Kidney epithelial cell (primary cell): ENCODE measurements around the gene IQSEC3. TPM values are rescaled to one million over a fixed set of nuclear protein-coding genes. Genes with fewer than 3 reads are reported as not detected.
"Not testable (repeated sequence)": the region's sequence is repeated elsewhere in the genome, so short reads cannot be mapped to it uniquely, and the experiment has no call there.

Experiments used
- DNase-seq: peaks from one replicate; pipeline ENCODE4 v3.0.0-alpha.2; 2010; ENCODE audit warnings: low read depth
- H3K27me3 ChIP-seq: 2 replicates; pipeline ENCODE4 v1.6.0; 2011; ENCODE audit warnings: low read length; ENCODE audit not compliant: control insufficient read depth, insufficient read depth
- H3K36me3 ChIP-seq: 2 replicates; pipeline ENCODE4 v1.5.1; 2011; ENCODE audit warnings: low read length; ENCODE audit not compliant: control insufficient read depth, insufficient read depth
- H3K4me3 ChIP-seq: 2 replicates; pipeline ENCODE4 v1.5.1; 2011; ENCODE audit warnings: low read depth, mild to moderate bottlenecking, control low read depth, low read length
- total RNA-seq: library from RNA; depleted of rRNA; stranded (reverse); fragments of >200 nt; gene quantifications from 2 replicates; pipeline ENCODE4 v1.2.3, GENCODE V29; 2015
- TF ChIP-seq, protein P1 (sequence below): IDR thresholded peaks from 2 replicates; pipeline ENCODE4 v1.5.1; 2011; ENCODE audit warnings: mild to moderate bottlenecking, moderate library complexity, low read length, control low read depth, inconsistent platforms; ENCODE audit not compliant: insufficient read depth, poor library complexity, severe bottlenecking

IQSEC3 gene
- total RNA-seq, 1 donor from 2014 or later: 1.0 TPM

DNA sequence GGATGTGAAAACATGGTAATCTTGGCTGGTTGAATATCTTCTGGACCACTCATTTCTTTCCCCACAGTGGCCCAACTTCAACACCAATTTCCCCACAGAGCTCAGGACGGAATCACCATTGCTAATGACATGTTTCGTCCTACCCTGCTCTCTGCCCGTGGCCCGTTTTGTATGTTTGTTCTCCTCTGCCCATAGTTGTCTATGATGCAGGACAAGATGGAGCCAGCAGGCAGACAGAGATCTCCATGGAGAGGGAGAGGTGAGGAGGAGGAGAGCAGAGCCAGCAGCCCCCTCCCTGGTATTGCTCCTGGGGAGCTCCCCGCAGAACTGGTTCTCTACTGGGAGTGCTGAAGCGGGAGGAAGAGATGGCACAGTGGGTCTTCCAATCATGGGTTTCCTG is 3.1 kb downstream of the IQSEC3 start:
- not testable (repeated sequence) for H3K36me3 ChIP-seq, H3K27me3 ChIP-seq, H3K4me3 ChIP-seq, DNase-seq

DNA sequence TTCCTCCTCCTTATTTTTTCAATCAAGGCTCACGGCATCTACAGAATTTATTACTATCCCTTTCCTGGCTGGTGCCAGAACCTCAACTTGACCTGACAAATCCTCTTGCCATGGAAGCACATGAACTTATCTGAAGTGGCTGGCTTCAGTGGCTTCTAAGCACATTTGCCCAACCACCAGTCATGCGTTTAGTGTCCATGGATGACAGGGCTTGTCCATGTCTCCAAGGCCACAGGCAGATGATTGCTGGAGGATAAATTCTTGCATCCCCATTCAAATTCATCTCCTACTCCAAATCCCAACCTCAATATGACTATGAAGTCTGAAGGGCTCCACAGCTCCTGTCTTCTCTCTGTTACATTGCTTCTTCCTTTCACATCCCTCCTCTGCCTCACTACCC is 4.0 kb downstream of the IQSEC3 start:
- H3K36me3 ChIP-seq, H3K4me3 ChIP-seq, H3K27me3 ChIP-seq, DNase-seq: not testable (repeated sequence)

DNA sequence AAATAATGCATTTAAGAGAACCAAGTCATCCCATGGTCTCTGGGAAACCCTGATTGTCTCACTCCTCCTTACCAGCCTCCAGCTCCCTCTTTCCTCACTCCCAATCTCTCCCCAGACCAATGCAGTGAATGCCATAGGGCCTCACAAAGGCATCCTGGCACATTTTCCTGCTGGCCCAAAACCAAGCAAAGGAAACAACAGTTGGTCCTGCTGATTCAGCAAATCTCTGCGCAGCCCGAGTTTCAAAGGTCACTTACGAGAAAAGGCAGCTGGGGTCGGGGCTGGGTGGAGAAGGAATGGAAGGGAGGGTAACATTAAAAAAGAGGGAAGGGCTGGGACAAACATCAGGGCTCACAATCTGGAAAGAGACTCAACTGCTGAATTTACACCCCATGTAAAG is 5.5 kb downstream of the IQSEC3 start:
- not testable (repeated sequence) for H3K36me3 ChIP-seq, H3K4me3 ChIP-seq, DNase-seq, H3K27me3 ChIP-seq

DNA sequence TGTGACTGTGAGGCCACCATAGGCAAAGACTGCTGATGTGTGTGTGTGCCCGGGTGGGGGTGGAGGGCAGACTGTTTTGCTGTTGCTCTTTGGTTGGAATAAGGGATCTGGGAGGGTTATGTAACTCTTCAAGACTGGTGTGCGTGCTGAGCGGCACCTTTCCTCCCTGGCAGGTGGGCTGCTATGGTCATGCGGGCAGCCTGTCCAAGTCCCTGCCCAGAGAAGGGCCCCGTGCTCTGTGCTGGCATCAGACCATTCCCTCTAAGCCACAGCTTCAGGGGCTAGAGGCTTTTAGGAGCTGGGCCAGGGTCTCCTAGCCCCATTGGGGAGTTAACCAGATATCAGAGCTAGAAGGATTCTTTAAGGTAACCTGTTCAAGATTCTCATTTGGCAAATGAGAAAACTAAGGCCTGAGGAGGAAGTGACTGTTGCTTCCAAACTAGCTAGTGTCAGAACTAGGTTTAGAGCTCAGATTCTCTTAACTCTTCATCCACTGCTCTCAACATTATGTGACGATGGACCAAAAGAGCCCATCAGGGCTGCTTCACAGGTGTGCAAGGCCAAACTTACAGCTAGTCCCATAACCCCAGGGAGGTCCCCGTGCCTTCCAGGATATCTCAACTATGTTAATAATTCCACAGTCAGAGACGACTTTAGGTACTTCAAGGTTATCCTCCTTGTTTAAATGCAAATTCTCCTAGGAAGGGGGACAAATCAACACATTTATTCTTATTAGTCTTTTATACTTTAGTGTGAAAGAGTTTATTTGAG is 8.0 kb downstream of the IQSEC3 start:
- DNase-seq, H3K4me3 ChIP-seq, H3K36me3 ChIP-seq: not testable (repeated sequence)
- H3K27me3 ChIP-seq: peaks cover 10% of the 10 kb centered on the region

- not testable (repeated sequence) for H3K4me3 ChIP-seq, DNase-seq, H3K36me3 ChIP-seq
- peaks cover 11% of the 10 kb centered on the region for H3K27me3 ChIP-seq
These were observed 9.0 kb downstream of the IQSEC3 start for GRCh38 chr12:75541-75940.

DNA sequence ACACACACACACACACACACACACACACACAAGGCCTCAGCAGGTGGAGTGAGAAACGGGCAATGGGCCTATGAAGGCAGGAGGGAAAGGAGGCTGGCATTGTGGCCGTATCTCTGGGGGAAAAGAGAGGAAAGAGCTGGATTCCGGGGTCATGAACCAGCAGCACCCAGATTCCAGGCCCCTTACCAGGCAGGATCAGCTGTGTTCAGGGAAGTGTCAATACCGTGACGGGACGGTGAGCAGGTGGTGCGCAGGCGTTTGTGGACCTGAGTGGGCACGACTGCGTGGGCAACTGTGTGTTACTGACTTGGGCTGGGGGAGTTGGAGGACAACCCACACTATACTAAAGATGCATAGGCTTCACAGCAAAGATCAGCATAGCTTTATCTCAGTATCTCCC is 9.5 kb downstream of the IQSEC3 start:
- DNase-seq, H3K36me3 ChIP-seq, H3K4me3 ChIP-seq: not testable (repeated sequence)
- peaks cover 14% of the 10 kb centered on the region for H3K27me3 ChIP-seq

GRCh38 chr12:76551-76950 is 10.0 kb downstream of the IQSEC3 start:
- not testable (repeated sequence) for DNase-seq, H3K4me3 ChIP-seq, H3K36me3 ChIP-seq
- peaks cover 15% of the 10 kb centered on the region for H3K27me3 ChIP-seq

DNA sequence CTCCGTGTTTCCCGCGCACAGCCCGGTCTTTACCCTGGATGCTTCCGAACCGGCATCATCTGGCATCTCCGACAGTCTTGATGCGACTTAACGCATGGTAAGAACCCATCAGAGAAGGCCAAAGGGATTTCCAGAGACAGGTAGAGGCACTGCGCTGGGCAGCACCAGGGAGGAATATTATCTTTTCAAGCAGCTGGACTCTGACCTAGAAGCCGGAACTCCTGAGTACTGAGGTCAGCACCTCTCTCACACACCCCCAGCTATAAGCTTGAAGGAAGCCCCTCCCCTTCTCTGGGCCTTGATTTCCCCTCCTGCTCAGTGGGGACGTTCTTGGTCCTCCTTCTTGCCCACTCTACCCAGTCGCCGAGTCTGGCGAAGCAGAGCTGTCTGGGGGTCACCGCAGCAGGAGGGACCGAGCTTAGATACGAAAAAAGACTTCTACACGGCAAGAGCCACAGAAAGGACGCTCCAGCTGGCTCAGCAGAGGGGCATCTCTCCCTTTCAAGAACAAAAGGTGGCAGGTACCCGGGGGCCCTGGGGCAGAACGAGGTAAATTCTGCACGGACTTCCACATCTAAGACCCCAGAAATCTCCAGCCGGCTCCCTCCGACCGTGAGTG is 10.6 kb downstream of the IQSEC3 start:
- DNase-seq, H3K36me3 ChIP-seq, H3K4me3 ChIP-seq: not testable (repeated sequence)
- H3K27me3 ChIP-seq: peaks cover 17% of the 10 kb centered on the region

DNA sequence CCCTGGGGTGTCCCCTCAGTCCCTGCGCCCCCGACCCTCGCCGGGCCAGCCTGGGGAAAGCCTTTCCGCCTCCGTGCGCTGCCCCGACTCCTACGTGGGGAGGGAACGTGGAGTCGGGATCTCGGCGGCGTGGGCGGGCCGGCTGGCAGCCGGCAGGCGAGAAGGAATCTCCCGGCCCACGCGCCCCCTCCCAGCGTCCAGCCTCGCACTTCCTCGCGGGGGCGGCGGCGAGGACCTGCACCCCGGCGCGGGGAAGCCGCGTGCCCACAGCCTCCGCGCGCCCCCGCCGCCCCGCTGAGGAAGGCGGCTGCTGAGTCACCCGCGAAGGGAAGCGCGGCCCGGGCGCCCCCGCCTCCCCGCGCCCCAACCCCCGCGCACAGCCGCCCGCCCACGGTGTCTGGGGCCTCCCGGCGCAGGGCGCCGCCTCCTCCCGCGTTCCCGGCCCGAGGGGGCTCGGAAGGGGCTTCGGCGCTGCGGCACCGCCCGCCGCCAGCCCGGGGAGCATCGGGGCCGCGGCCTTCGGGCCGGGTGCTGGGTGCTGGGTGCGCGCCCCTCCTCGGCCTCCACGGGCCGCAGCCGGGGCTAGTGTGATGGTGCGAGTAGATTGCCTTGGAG is 11.3 kb downstream of the IQSEC3 start:
- not testable (repeated sequence) for H3K36me3 ChIP-seq, H3K4me3 ChIP-seq, DNase-seq
- H3K27me3 ChIP-seq: peaks cover 19% of the 10 kb centered on the region

DNA sequence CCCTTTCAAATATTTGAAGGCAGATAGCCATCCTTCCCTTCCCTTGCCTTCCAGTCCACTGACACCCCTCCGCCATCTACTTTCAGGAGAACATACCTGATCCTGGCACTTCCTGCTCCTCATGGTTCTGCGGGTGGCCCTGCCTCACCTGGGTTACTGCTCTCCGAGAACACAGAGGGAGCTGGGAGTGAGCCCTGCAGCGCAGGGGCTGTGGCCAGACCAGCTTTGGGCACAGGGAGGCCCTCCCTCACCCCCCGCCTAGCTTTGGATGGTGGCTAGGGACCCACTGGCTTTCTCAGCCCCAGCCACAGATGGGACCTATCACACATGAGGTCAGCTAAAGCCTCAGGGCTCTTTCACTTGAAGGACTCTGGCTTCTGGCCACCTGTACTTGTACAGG is 12.4 kb downstream of the IQSEC3 start:
- no peak for DNase-seq
- TF ChIP-seq, protein P1, sequence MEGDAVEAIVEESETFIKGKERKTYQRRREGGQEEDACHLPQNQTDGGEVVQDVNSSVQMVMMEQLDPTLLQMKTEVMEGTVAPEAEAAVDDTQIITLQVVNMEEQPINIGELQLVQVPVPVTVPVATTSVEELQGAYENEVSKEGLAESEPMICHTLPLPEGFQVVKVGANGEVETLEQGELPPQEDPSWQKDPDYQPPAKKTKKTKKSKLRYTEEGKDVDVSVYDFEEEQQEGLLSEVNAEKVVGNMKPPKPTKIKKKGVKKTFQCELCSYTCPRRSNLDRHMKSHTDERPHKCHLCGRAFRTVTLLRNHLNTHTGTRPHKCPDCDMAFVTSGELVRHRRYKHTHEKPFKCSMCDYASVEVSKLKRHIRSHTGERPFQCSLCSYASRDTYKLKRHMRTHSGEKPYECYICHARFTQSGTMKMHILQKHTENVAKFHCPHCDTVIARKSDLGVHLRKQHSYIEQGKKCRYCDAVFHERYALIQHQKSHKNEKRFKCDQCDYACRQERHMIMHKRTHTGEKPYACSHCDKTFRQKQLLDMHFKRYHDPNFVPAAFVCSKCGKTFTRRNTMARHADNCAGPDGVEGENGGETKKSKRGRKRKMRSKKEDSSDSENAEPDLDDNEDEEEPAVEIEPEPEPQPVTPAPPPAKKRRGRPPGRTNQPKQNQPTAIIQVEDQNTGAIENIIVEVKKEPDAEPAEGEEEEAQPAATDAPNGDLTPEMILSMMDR: no peak
- H3K27me3 ChIP-seq: peaks cover 21% of the 10 kb centered on the region
- H3K4me3 ChIP-seq: no peak overlapping the region
- no peaks in the 10 kb centered on the region for H3K36me3 ChIP-seq
